ENCODE results near the gene MIDN. TPM values are rescaled to one million over a fixed set of nuclear protein-coding genes. Genes with fewer than 3 reads are reported as not detected.

The MIDN gene
- total RNA-seq, 1 donor from 2014 or later: 204 TPM

DNA sequence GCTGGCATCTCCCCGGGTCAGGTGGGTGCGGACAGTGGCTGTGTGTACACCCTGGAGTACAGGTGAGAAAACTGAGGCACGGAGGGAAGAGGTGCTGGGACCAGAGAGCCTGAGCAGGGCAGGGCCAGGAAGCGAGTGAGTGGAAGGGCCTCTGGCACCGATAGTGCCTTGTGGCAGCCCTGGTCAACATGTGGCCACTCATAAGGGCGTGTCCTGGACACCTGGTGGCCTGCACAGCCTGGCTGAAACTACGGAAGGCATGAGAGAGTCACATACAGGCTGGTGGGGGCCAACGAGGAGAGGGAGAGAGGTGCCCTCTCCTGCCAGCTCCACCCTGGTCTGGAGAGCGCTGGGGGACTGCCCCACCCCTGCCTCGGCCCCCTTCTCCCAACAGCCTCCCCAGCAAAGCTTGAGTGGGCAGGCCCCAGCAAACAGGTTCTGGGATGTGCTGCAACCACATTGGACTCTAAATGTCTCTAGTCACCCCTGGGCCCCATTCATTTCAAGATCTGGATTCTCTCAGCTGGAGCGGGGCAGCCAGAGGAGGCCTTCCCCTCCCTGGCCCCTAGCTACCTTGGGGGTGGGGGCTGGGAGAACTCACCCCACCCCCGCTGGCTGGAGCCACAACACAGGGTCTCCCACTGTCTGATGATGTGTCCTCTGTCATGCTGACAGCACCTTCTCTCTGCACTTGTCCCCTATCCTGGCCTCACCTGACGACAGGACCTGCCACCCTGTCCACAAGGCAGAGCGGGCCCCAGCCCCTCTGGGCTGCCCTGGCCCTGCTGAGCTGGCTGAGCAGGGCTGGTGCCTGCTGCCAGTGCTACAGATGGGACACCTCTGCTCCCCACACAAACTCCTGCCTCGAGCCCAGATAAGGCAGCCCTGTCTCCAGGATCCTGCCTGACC lies 16.4 kb upstream of the MIDN start:
- no peaks in the 10 kb centered on the region for H3K9me3 Mint-ChIP-seq (ENCODE audit: unreplicated experiment)
- peaks cover 2% of the 10 kb centered on the region for H3K27me3 Mint-ChIP-seq (ENCODE audit: unreplicated experiment)
- peaks cover 4% of the 10 kb centered on the region for H3K36me3 Mint-ChIP-seq (ENCODE audit: low read depth, unreplicated experiment)
- H3K4me3 Mint-ChIP-seq (ENCODE audit: unreplicated experiment): peak overlapping the region; percentile 51
- H3K27ac Mint-ChIP-seq (ENCODE audit: unreplicated experiment): no peak overlapping the region
- H3K4me1 Mint-ChIP-seq (ENCODE audit: unreplicated experiment): no peaks in the 10 kb centered on the region
- DNase-seq (ENCODE audit: low spot score): no peak
- TF ChIP-seq, protein P1, sequence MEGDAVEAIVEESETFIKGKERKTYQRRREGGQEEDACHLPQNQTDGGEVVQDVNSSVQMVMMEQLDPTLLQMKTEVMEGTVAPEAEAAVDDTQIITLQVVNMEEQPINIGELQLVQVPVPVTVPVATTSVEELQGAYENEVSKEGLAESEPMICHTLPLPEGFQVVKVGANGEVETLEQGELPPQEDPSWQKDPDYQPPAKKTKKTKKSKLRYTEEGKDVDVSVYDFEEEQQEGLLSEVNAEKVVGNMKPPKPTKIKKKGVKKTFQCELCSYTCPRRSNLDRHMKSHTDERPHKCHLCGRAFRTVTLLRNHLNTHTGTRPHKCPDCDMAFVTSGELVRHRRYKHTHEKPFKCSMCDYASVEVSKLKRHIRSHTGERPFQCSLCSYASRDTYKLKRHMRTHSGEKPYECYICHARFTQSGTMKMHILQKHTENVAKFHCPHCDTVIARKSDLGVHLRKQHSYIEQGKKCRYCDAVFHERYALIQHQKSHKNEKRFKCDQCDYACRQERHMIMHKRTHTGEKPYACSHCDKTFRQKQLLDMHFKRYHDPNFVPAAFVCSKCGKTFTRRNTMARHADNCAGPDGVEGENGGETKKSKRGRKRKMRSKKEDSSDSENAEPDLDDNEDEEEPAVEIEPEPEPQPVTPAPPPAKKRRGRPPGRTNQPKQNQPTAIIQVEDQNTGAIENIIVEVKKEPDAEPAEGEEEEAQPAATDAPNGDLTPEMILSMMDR (IDR thresholded peaks at IDR 0.05; ENCODE audit: unreplicated experiment): no peak

DNA sequence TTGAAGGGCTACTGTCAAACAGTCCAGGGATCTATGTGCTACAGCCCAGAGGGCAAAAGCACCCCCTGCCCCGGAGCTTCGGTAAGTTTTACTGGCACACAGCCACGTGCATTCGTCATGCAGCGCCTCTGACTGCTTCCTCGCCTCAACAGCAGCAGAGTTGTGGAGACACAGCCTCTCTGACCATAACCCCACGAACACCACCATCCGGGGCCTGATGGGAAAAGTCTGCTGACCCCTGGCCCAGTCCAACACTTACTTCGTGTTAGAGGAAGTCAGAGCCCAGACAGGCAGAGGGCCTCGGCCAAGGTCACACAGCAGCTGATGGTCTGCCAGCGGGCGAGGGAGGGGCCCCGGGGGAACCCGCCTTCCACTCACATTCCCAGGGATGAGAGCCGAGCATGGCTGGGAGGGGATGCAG lies 15.7 kb upstream of the MIDN start:
- Mint-ChIP-seq H3K4me3 (ENCODE audit: unreplicated experiment) (peak overlapping the region; percentile 51), H3K27me3 (ENCODE audit: unreplicated experiment) (peaks cover 2% of the 10 kb centered on the region), H3K4me1 (ENCODE audit: unreplicated experiment) (no peaks in the 10 kb centered on the region), H3K36me3 (ENCODE audit: low read depth, unreplicated experiment) (peaks cover 4% of the 10 kb centered on the region), H3K9me3 (ENCODE audit: unreplicated experiment) (no peaks in the 10 kb centered on the region), H3K27ac (ENCODE audit: unreplicated experiment) (no peak overlapping the region)
- DNase-seq (ENCODE audit: low spot score): no peak
- TF ChIP-seq, protein P1 (IDR thresholded peaks at IDR 0.05; ENCODE audit: unreplicated experiment): no peak

DNA sequence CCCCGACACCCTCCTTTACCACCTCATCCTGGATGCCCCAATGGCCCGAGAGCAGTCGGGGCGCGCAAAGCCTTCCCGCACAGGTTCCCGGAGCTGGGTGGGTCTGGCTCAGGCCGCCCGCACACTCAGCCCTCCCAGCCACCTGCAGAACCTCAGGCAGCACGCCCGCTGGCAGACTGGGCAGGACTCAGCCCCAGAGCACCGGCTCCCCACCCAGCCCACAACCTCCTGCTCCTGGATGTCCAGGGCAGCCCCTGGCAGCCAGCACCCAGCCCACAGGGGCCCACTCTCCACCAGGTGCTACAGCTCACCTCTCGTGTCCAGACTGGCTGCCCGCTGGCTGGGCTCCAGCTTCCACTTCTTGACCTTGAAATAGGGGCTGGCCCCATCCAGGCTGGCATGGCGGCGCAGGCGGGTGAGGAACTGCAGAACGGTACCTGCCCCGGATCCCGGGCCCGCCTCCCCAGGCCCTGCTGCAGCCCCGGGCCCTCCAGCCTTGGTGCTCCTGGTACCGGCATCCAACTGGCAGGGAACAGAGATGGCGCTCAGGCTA lies 15.2 kb upstream of the MIDN start:
- Mint-ChIP-seq H3K4me1 (ENCODE audit: unreplicated experiment) (no peaks in the 10 kb centered on the region), H3K27me3 (ENCODE audit: unreplicated experiment) (peaks cover 2% of the 10 kb centered on the region), H3K36me3 (ENCODE audit: low read depth, unreplicated experiment) (peaks cover 1% of the 10 kb centered on the region), H3K4me3 (ENCODE audit: unreplicated experiment) (no peak overlapping the region), H3K27ac (ENCODE audit: unreplicated experiment) (no peak overlapping the region), H3K9me3 (ENCODE audit: unreplicated experiment) (no peaks in the 10 kb centered on the region)
- DNase-seq (ENCODE audit: low spot score): no peak
- TF ChIP-seq, protein P1 (IDR thresholded peaks at IDR 0.05; ENCODE audit: unreplicated experiment): no peak

DNA sequence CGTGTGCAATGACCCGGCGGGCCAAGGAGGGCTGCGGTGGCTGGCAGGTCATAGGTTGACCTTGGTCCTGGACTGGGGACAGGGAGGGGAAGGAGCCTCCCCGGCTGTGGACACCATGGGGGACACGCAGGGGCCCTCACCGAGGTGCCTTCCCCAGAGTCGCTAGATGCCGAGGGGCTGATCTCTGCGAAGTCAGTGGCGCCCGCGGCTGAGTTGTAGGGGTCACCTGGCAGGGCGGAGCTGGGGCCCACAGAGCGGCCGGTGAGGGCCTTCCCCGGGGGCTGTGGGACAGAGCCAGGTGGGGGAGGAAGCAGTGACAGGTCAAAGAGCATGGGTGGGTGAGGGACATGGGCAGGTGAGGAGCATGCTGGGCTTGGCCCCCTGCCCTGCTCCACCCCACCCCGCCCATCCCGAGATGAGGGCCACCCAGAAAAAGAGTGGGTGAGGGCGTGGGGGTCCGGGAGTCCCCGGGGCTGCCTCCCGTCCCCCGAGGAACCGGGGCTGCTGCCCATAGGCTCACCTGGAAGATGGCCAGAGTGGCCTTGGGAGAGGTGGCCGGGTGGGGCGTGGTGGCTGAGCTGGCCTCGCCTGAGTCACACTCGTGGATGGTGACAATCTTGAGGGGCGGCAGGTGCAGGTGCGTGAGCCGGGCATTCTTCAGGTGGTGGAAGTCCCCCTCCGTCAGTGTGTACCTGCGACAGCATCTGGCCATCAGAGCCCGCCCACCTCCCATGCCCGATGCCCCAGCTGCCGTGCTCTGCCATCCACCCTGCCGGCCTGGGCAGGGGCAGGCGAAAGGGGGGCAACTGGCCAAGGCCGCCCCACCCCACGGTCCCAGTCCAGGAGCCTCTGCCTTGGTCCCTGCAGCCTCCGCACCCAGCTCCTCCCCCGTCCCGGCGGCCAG lies 14.1 kb upstream of the MIDN start:
- TF ChIP-seq, protein P1 (IDR thresholded peaks at IDR 0.05; ENCODE audit: unreplicated experiment): no peak
- H3K36me3 Mint-ChIP-seq (ENCODE audit: low read depth, unreplicated experiment): no peaks in the 10 kb centered on the region
- no peaks in the 10 kb centered on the region for H3K9me3 Mint-ChIP-seq (ENCODE audit: unreplicated experiment)
- H3K27ac Mint-ChIP-seq (ENCODE audit: unreplicated experiment): no peak overlapping the region
- H3K4me1 Mint-ChIP-seq (ENCODE audit: unreplicated experiment): no peaks in the 10 kb centered on the region
- H3K4me3 Mint-ChIP-seq (ENCODE audit: unreplicated experiment): no peak overlapping the region
- H3K27me3 Mint-ChIP-seq (ENCODE audit: unreplicated experiment): peaks cover 11% of the 10 kb centered on the region
- DNase-seq (ENCODE audit: low spot score): no peak
